GM18526 (cell line): ENCODE results near the gene LYRM4.

Source experiments
- POLR2A ChIP-seq: IDR thresholded peaks from 3 replicates; pipeline ENCODE4 v1.6.1; 2011; ENCODE audit not compliant: insufficient read length; ENCODE audit errors: extremely low read depth

LYRM4 gene

DNA sequence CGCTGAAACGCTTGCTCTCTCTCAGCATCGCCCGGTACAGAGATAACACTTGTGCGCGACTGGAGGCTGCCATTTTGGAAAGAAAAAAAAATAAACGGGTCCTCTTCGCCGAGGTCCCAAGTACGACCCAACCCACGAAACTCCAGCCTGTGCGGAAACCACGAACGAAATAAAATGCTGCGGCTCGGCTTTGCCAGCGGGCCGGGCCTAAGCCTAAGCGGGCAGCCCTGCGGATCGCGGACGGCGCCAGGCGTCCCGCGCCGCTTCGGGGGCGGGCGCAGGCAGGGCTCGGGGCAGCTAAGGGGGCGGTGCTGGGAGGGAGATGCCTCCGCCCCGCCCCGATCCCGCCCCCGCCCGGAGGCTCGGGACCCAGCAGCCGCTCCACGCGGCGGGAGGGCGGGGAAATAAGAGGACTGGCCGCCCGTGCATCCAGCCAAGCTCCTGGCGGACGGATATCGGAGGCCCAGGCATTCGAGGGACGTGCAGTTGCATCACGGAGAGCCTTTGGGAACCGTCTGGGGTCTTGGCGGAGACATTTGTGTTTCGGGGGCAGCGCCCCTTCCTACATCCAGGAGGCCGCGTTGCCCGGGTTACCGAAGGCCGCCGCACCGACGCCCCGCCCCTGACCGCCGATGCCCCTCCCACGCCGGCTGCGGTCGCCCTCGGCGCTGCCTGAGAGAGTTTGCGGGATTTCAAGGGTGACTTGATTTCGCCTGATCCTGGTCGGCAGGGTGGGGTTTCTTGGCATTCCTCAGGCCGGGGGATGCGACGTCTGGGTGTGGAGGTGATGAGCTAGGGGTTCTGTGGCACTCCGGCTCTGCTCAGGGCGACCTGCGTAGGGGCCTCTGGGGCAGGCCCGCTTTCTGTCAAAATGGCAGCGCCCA lies at the start of gene LYRM4, which contains the start of gene FARS2:
LYRM4 (minus strand) TSS at position 290 of the 884 bp plus-strand sequence; CDS start at position 73, 217 bp downstream.
FARS2 (plus strand) TSS at position 853 of the 884 bp plus-strand sequence.
- TF ChIP-seq POLR2A: no peak

DNA sequence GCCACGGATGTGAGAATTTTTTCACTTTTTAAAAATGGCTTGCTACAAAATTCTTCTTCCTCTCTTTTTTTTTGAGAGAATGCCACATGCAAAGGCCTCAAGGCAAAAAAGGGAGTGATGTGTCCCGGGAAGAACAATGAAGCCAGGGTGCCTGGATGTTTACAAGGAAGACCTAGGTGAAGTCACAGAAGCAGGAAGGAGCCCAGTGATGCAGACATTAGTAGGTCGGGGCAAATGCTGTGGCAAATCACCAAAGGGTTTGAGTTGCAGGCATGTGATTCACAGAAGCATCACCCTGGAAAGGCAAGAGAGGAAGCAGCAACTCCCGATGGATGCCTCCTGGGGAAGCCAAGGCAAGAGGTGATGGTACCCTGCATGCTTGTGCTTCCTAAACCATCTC lies 47.3 kb upstream of the LYRM4 start:
- TF ChIP-seq POLR2A: no peak

DNA sequence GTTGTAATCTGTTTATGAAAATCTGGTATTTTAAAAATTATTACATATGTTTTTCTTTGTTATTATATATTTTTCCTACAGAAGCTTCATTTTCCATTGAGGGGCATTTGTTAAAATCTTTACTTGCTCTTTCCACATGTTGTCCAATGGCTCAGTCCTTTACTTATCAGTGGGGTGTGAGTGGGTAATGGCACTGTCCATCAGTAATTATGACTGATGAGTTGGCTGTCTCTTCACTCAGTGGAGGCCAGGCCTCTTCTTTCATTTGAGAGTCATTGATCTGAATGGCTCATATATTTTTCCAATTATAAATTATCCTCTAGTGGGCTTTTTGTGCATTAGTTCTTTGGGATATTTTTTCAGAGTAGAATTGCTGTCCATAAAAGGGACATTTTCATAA lies 46.3 kb upstream of the LYRM4 start:
- no peak for TF ChIP-seq POLR2A

DNA sequence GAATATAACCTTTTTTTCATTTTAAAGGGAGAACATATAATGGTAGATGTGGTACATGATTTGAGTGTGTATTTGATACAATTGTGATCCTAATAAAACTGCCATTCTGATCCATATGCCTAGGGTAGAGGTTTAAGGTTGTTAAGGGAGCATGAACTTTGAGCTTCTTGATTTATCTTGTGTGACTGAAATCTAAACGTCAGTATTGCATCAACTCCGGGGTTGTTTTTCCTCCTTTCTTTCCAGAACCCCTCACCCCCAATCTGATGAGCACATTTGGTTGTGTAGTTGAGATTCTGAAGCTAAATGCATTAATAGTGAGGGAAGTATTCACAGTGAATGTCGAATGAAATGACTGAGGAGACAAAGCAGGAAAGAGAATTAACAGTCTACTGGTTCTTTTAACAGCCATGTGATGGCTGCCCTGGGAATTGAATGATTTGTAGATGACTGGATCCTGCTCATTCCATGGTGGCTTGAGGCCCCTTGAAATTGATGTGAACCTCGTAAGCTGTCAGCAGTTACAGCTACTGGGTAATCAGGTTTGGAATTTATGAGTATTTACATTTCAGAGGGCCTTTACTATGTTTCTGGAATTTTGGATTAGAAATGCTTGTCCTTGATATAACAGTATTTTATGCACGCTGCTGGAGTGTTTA lies 45.3 kb upstream of the LYRM4 start:
- no peak for TF ChIP-seq POLR2A

DNA sequence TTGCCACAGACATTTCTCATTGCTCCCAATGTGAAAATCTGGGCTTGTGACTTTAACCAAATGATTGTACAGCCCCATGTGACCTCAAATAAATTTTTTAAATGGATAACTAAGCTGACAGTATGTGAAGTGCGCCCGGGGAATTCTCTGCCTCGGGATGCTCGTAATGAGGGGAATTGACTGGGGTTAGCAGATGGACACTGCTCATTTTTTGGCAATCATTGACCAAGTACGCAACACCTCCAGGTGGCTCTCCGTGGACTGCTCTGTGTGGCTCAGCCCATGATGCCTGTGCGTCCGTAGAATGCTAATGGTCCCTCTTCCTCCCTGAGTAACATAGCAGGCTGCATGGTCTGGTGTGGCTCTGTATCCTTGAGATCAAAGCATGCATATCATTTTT lies 42.9 kb upstream of the LYRM4 start:
- TF ChIP-seq POLR2A: no peak

DNA sequence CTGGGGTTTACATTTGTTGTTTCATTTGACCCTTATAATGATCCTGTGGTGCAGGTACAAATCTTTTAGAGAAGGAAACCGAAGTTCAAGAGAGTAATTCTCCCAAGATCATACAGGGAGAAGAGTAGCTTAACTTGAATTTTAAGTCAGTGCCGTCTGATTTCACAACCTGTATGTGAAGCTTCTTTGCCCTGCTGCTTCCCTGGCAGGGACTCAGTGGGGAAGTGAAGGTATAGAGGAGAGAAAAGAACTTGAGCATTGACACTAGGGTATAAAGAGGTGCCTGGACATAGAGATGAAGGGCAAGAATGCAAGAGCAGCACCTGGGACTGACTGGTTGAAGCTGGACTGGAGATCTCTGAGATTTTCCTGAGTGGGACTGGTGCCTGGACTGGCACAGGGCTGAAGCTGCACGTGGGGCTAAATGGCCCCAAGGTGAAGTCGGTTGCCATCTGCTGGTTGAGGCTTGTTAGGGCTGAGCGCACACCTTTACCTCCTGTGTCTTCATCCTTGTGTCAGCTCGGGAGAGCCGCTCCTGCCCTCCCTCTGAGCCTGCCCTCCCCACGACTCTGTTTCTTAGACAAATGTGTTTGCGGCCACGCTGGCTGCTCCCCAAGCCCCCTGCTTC lies 42.4 kb upstream of the LYRM4 start:
- TF ChIP-seq POLR2A: no peak

DNA sequence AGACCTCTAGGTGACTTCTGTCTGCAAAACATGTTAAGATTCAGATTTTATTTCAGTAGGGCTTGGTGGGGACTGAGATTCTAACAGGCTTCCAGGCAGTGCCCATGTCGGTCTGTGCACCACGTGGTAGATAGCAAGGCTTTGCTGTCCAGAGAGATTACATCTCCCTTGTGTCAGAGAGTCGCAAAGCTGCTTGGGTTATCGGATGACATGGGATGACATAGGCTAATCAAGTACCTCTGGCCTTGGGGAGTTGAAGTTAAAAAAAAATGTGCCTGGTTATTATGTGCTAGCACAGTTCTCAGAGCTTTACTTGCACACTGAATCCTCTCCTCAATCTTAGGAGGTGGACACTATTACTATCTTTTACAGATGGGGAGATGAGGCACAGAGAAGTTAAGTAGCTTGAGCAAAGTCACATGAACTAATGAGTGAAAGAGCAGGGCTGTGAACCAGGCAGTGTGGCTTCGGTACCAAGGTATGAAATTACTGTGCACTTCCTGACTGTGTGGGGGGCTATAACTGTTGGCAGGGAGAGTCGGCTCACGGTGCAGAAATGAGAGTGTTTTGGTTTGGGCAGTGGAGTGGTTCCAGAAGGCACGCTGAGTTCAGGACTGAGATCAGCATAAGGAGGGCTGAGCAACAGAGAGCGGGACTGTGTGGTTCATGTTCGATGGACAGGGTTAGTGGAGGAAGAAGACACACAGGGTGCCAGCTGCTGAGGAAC lies 41.6 kb upstream of the LYRM4 start:
- TF ChIP-seq POLR2A: no peak

DNA sequence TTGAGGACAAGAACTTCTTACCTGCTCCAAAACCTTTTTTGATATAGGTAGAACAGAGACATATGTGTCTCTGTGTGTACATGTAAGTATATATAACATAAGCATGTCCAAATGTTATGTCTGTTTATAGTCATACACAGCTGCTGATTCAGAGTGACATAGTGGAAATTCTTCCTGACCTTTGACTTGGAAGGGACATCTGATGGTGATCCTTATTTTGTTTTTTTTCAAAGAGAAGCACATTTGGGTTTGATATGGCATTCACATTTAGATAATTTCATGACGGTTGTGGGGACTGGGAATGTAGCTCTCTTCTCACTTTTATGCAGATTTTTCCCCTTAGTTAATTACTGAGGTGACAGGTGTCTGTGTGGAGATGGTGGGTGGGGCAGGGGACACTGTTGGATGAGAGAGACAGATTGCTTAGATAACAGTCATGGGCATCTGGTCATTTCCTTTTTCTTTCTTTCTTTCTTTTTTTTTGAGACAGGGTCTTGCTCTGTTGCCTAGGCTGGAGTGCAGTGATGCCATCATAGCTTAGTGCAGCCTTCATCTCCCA lies 39.5 kb upstream of the LYRM4 start:
- TF ChIP-seq POLR2A: no peak

DNA sequence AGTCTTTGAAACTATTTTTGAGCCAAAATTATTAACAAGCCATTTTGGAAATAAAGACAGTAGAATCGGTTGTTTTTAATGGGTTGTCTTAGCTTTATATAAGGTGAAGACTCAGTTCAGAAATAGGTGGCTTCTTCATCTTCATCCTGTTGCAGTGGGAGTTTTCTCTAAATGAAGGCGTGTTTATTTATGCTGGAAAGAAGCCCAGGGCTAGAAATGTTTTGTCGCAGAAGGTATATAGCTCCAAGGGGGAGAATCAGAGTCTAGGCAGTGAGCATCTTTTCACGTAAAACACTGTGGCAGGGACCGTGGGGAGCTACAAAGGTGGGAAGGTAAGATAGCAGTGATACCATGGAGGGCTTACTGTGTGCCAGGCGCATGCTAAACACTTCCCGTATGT lies 34.9 kb upstream of the LYRM4 start:
- no peak for TF ChIP-seq POLR2A

DNA sequence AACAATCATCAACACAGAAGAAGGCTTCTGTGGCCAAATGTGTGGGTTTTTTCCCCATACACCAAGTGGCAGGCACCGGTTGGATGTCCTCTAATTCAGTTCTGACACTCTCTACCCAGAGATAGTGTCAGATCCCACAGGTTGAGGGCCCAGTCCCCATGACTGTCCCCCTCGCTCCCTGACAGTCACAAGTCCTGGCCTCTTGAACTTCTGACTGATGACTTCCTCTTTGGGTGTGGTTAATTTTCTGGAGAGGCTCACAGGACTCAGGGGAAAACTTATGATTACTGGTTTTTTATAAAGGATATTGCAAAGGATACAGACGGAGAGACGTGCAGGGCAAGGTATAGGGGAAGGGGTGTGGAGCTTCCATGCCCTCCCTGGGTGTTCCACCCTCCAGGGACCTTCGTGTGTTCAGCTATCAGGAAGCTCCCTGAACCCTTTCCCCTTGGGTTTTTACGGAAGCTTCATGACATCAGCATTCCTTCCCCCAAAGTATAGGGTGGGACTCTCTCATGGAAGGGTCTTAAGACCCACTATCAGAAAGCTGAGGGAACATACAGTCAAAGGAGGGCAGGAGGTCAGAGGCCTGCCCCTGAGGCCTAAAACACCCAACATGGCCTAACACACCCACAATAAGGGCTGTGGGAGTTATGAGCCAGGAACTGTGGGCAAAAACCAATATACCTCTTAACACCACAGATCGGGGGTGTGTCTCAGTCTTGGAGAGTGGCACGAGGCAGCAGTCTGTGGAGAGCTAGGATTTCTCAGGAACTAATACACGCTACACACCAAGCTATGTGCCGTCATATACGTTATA lies 33.9 kb upstream of the LYRM4 start:
- TF ChIP-seq POLR2A: no peak

DNA sequence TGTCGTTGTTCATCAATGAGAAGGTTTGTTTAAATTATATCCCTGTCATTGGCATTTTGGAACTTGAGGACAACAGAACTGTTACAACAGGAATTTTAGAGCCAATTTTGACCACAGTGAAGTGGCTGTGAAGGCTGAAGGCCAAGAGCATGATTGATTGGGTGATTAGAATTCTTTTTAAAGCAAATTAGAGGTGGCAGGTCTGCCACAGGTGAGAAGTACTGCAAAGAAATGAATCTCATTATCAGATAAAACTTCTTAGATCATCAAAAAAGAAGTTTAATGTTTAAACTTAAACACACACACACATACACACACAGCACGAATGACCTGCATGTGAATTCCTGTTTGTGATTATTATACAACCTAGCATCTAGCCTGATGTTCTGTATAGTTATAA lies 32.9 kb upstream of the LYRM4 start:
- TF ChIP-seq POLR2A: no peak

DNA sequence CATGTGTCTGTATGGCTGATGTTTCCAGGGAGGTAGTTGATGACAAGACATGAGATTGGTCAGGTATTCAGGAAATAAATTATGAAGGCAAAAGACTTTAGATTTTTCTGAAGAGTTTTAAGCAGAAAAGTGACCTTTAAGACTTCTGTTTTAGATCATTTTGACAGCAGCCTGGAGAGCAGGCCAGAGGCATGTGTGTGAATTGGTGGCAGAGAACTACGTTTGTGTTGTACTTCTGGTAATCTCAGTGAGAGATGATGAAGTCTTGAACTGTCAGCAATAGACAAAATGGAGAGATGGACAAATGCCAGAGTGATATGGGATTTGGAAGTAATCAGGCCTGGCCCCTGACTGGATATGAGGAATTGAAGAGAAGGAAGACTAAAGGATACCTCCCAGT lies 31.4 kb upstream of the LYRM4 start:
- TF ChIP-seq POLR2A: no peak

DNA sequence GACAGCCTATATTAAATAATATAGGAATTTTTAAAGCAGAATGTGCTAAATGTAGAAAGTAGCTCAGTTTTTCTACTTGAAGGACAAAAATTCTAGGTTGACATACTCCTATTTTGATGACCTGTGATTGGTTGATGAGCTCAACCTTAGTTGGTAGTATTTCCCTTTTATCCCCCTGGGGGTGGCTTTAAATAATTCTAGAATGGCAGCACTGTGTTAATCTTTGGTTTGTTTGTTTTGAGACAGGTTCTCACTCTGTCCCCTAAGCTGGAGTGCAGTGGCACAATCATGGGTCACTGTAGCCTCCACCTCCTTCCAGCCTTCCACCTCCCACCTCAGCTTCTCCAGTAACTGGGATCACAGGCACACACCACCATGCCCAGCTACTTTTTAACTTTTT lies 29.8 kb upstream of the LYRM4 start:
- TF ChIP-seq POLR2A: no peak

DNA sequence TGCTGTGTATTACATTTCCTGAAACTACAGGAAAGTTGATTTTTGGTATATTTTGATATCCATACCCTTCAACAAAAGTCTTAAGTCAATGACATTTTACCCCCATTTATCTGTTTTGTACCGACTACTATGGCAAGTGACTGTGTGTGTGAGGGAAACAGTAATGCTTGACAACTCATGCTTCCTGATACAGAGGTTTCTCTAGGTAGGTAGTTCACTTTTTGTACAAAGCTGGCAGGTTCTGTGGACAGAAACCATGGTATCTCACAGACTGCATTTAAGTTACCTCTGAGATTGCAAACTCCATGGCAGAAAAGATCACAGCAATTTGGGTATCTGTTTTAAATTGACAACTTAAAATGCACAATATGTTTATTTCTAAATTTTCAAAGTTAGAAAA lies 29.3 kb upstream of the LYRM4 start:
- TF ChIP-seq POLR2A: no peak
